ENCODE results near the gene TMEM163. TPM values are rescaled to one million over a fixed set of nuclear protein-coding genes. Genes with fewer than 3 reads are reported as not detected.

TMEM163 gene
- total and polyA plus RNA-seq, 2 experiments from 2014 or later = 1.1 TPM

DNA sequence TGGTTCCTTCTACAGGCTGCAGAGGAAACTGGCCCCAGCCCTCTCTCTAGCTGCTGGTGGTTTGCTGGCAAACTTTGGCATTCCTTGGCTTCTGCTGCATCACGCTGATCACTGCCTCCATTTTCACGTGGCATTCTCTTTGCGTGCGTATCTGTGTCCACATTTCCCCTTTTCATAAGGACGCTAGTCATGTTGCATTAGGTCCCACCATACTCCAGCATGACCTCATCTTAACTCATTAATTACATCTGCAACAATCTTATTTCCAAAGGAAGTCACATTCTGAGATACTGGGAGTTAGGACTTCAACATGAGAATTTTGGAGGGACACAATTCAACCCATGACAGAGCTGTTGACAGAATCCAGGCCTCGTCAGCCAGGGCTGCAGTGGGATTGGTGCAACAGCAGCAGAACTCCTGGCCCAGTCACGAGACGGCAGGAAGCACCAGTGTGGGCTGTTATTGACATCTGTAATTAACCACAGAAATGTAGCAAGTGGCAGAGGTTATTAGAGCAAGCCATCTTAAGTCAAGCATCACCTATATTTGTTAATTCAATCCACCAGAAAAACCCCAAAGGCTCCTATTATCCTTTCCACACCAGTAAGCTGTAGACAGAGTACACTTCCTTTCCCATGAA lies 132.4 kb downstream of the TMEM163 start:
- Histone ChIP-seq H3K9me2 (replicated peaks; ENCODE audit: insufficient read depth) (no peaks in the 10 kb centered on the region), H3K79me2 (no peaks in the 10 kb centered on the region), H3K4me2 (no peak overlapping the region), H3K4me3 (no peak overlapping the region), H3K27ac (no peak overlapping the region), H2AFZ (no peak overlapping the region), H3K27me3 (no peaks in the 10 kb centered on the region), H3K4me1 (ENCODE audit: insufficient read depth) (peaks cover 5% of the 10 kb centered on the region), H4K20me1 (ENCODE audit: insufficient read depth, poor library complexity, severe bottlenecking) (no peaks in the 10 kb centered on the region), H3K36me3 (replicated peaks; ENCODE audit: insufficient read depth, low read depth) (no peaks in the 10 kb centered on the region), H3K9me3 (ENCODE audit: low read depth) (no peaks in the 10 kb centered on the region)
- no peak for DNase-seq (ENCODE audit: low spot score)
- WGBS (ENCODE audit: low lambda C conversion rate, missing lambda C conversion rate) = 77% methylated on average over 8 of the region's 8 CpGs
- TF ChIP-seq CTCF (IDR thresholded peaks at IDR 0.05; ENCODE audit: poor library complexity) (no peak), EZH2phosphoT487 (IDR thresholded peaks at IDR 0.05; ENCODE audit: low read depth, severe bottlenecking, unreplicated experiment) (no peak), EZH2 (IDR thresholded peaks at IDR 0.05; ENCODE audit: borderline replicate concordance) (no peak)

DNA sequence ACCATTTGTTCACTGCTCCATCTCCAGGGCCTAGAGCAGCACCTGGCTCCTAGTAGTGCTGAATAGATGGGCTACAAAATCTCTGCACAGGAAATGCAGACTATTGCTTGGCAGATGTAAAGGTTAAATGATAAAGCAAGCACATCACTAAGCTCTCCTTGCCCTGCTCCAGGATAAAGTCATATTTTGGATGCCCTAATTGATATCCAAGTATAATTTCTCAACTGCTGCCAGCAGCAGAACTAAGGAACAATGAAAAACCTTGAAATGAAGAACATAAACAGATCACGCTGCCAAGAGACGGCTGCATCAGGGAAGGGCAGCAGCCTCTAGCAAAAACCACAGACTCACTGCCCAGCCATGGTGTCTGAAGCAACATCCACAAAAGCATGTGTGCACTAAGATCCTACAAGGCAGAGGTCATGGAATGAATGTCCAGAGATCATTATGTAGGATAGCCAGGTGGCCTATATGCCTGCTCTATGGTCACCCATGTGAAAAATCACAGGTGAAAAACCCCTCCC lies 134.7 kb downstream of the TMEM163 start:
- H3K9me2 ChIP-seq (replicated peaks; ENCODE audit: insufficient read depth) = no peaks in the 10 kb centered on the region
- H3K4me3 ChIP-seq = no peak overlapping the region
- H3K27me3 ChIP-seq = no peaks in the 10 kb centered on the region
- no peaks in the 10 kb centered on the region for H3K9me3 ChIP-seq (ENCODE audit: low read depth)
- H4K20me1 ChIP-seq (ENCODE audit: insufficient read depth, poor library complexity, severe bottlenecking) = no peaks in the 10 kb centered on the region
- peaks cover 5% of the 10 kb centered on the region for H3K4me1 ChIP-seq (ENCODE audit: insufficient read depth)
- no peaks in the 10 kb centered on the region for H3K79me2 ChIP-seq
- H3K36me3 ChIP-seq (replicated peaks; ENCODE audit: insufficient read depth, low read depth) = no peaks in the 10 kb centered on the region
- WGBS (ENCODE audit: low lambda C conversion rate, missing lambda C conversion rate) = 69% methylated on average over 2 of the region's 2 CpGs
- no peak overlapping the region for H2AFZ ChIP-seq
- H3K27ac ChIP-seq = no peak overlapping the region
- H3K4me2 ChIP-seq = no peak overlapping the region
- DNase-seq (ENCODE audit: low spot score) = no peak
- TF ChIP-seq EZH2phosphoT487 (IDR thresholded peaks at IDR 0.05; ENCODE audit: low read depth, severe bottlenecking, unreplicated experiment) = no peak
- no peak for TF ChIP-seq EZH2 (IDR thresholded peaks at IDR 0.05; ENCODE audit: borderline replicate concordance)
- TF ChIP-seq CTCF (IDR thresholded peaks at IDR 0.05; ENCODE audit: poor library complexity) = no peak

DNA sequence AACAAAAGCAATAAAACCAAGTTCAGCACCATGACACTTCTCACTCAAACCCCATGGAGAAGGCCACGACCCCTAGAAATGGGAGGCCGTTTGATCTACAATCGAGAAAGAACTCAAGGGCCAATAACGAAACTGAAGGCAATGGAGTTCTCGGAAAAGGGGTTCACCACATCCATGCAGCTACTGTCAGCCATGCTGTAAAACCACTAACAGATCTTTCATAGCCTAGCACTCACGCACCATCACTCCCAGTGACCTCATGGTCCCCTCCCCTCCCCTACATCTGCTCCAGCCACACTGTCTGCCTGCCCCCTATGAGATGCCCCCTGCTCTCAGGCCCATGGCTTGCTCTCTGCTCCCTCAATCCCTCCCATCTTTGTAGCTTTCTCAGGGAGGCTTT lies 135.3 kb downstream of the TMEM163 start:
- H3K27ac ChIP-seq = no peak overlapping the region
- H3K9me2 ChIP-seq (replicated peaks; ENCODE audit: insufficient read depth) = no peaks in the 10 kb centered on the region
- 82% methylated on average over 6 of the region's 6 CpGs for WGBS (ENCODE audit: low lambda C conversion rate, missing lambda C conversion rate)
- TF ChIP-seq EZH2 (IDR thresholded peaks at IDR 0.05; ENCODE audit: borderline replicate concordance) (no peak), EZH2phosphoT487 (IDR thresholded peaks at IDR 0.05; ENCODE audit: low read depth, severe bottlenecking, unreplicated experiment) (no peak), CTCF (IDR thresholded peaks at IDR 0.05; ENCODE audit: poor library complexity) (no peak)
- no peaks in the 10 kb centered on the region for H3K27me3 ChIP-seq
- no peaks in the 10 kb centered on the region for H3K4me1 ChIP-seq (ENCODE audit: insufficient read depth)
- no peaks in the 10 kb centered on the region for H3K36me3 ChIP-seq (replicated peaks; ENCODE audit: insufficient read depth, low read depth)
- H3K4me3 ChIP-seq = no peak overlapping the region
- no peaks in the 10 kb centered on the region for H4K20me1 ChIP-seq (ENCODE audit: insufficient read depth, poor library complexity, severe bottlenecking)
- H2AFZ ChIP-seq = no peak overlapping the region
- no peaks in the 10 kb centered on the region for H3K9me3 ChIP-seq (ENCODE audit: low read depth)
- no peaks in the 10 kb centered on the region for H3K79me2 ChIP-seq
- DNase-seq (ENCODE audit: low spot score) = no peak
- H3K4me2 ChIP-seq = no peak overlapping the region

Data from hepatocyte (in vitro differentiated cells).